Measurements from ENCODE around the gene ARHGEF11.

ARHGEF11 gene

GRCh38 chr1:157047062-157047410 is 1.5 kb upstream of the ARHGEF11 start:
- ATAC-seq: no peak

GRCh38 chr1:157044326-157044725 is 1.2 kb downstream of the ARHGEF11 start:
- no peak for ATAC-seq

GRCh38 chr1:157043685-157044084 is 1.9 kb downstream of the ARHGEF11 start:
- no peak for ATAC-seq

- no peak for ATAC-seq
Observed at GRCh38 chr1:157042846-157043245, 2.7 kb downstream of the ARHGEF11 start.

- ATAC-seq: no peak
Observed at GRCh38 chr1:157040802-157041201, 4.7 kb downstream of the ARHGEF11 start.

- ATAC-seq: no peak
Observed at GRCh38 chr1:157035121-157035520, 10.4 kb downstream of the ARHGEF11 start.

GRCh38 chr1:157034137-157034800 is 11.3 kb downstream of the ARHGEF11 start:
- no peak for ATAC-seq

GRCh38 chr1:157033357-157033876 is 12.1 kb downstream of the ARHGEF11 start:
- ATAC-seq: no peak

GRCh38 chr1:157032303-157032702 is 13.2 kb downstream of the ARHGEF11 start:
- ATAC-seq: no peak

GRCh38 chr1:157030728-157031127 is 14.8 kb downstream of the ARHGEF11 start:
- no peak for ATAC-seq

- ATAC-seq: no peak
Observed at GRCh38 chr1:157028674-157029073, 16.9 kb downstream of the ARHGEF11 start.

- no peak for ATAC-seq
Observed at GRCh38 chr1:157025856-157026255, 19.7 kb downstream of the ARHGEF11 start.

GRCh38 chr1:157025385-157025784 is 20.2 kb downstream of the ARHGEF11 start:
- ATAC-seq: no peak

- no peak for ATAC-seq
Observed at GRCh38 chr1:157021688-157022087, 23.9 kb downstream of the ARHGEF11 start.

- no peak for ATAC-seq
Observed at GRCh38 chr1:157019457-157019856, 26.1 kb downstream of the ARHGEF11 start.

- no peak for ATAC-seq
Observed at GRCh38 chr1:157011845-157012244, 33.7 kb downstream of the ARHGEF11 start.

GRCh38 chr1:157008502-157008901 is 37.0 kb downstream of the ARHGEF11 start:
- ATAC-seq: no peak

- ATAC-seq: no peak
Observed at GRCh38 chr1:157007306-157007705, 38.2 kb downstream of the ARHGEF11 start.

- ATAC-seq: no peak
Observed at GRCh38 chr1:157006676-157007075, 38.9 kb downstream of the ARHGEF11 start.

GRCh38 chr1:157005965-157006364 is 39.6 kb downstream of the ARHGEF11 start:
- ATAC-seq: no peak

- no peak for ATAC-seq
Observed at GRCh38 chr1:157004806-157005205, 40.7 kb downstream of the ARHGEF11 start.

GRCh38 chr1:157004327-157004726 is 41.2 kb downstream of the ARHGEF11 start:
- no peak for ATAC-seq

- ATAC-seq: no peak
Observed at GRCh38 chr1:157001304-157001703, 44.2 kb downstream of the ARHGEF11 start.

GRCh38 chr1:157000686-157001085 is 44.9 kb downstream of the ARHGEF11 start:
- no peak for ATAC-seq

All from activated CD4-positive, CD25-positive, alpha-beta regulatory T cell treated with anti-CD3 and anti-CD28 coated beads, Interleukin-2, amount 50 U/mL, for 24 hours (primary cell).